Measurements from ENCODE around the gene SLC12A8. TPM values are rescaled to one million over a fixed set of nuclear protein-coding genes. Genes with fewer than 3 reads are reported as not detected.

SLC12A8 gene
- total and polyA plus RNA-seq, 2 of the 13 experiments (the other 11 are each of a cell fraction or from before 2014, with no cell fraction given): 0.44 to 0.71 TPM

DNA sequence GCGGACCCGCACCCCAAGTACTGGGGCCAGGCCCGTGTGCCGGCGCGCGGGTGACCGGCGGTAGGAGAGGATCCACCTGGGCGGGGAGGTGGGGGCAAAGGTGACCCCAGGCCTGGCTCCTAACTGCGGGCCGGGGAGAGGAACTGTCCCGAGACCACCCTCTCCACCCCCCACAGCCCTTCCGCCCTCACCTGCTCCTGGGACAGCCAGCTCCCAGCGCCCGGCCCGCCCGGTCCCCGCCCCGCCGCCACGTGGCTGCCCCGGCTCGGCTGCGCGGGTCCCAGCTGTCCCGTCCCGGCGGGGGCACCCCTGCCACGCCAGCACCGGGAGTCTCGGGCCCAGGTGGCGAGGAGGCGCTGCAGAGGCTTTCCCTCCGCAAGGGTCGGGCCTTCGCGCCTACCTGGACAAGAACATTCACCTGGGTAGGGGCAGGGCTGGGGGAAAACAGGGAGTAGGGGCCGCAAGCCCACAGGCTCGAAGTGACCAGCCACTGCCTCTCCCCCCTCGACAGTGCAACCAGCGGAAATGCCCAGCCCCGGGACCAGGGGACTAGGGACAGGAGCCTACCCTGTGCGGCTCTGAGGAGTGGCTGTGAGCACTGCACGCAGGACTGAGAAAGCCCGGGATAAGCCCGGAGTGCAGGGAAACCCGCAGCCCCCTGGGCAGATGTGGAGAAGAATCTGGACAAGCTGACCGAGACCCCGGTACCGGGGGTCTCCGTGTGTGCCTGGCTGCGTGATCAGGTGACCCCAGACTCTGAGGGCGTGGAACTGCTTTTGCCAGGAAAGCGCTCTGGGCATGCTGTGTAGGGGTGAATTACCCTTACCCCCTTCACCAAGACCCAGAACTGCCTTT lies at the start of gene SLC12A8 (continued):
- TF ChIP-seq ZBTB20 (CRISPR knock-in tag; IDR thresholded peaks at IDR 0.05; ENCODE audit: borderline replicate concordance, low read depth) (0 out of 2 replicates have a peak, but pooled peaks have one; percentile 31), GTF2F1 (IDR thresholded peaks at IDR 0.05; ENCODE audit: low read length) (no peak), ZNF205 (CRISPR knock-in tag; IDR thresholded peaks at IDR 0.05) (no peak)
- TF ChIP-seq, protein P1, sequence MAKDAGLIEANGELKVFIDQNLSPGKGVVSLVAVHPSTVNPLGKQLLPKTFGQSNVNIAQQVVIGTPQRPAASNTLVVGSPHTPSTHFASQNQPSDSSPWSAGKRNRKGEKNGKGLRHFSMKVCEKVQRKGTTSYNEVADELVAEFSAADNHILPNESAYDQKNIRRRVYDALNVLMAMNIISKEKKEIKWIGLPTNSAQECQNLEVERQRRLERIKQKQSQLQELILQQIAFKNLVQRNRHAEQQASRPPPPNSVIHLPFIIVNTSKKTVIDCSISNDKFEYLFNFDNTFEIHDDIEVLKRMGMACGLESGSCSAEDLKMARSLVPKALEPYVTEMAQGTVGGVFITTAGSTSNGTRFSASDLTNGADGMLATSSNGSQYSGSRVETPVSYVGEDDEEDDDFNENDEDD (CRISPR knock-in tag; IDR thresholded peaks at IDR 0.05; ENCODE audit: borderline replicate concordance): no peak
- TF ChIP-seq, protein P2, sequence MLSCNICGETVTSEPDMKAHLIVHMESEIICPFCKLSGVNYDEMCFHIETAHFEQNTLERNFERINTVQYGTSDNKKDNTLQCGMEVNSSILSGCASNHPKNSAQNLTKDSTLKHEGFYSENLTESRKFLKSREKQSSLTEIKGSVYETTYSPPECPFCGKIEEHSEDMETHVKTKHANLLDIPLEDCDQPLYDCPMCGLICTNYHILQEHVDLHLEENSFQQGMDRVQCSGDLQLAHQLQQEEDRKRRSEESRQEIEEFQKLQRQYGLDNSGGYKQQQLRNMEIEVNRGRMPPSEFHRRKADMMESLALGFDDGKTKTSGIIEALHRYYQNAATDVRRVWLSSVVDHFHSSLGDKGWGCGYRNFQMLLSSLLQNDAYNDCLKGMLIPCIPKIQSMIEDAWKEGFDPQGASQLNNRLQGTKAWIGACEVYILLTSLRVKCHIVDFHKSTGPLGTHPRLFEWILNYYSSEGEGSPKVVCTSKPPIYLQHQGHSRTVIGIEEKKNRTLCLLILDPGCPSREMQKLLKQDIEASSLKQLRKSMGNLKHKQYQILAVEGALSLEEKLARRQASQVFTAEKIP (CRISPR knock-in tag; IDR thresholded peaks at IDR 0.05; ENCODE audit: borderline replicate concordance): no peak

DNA sequence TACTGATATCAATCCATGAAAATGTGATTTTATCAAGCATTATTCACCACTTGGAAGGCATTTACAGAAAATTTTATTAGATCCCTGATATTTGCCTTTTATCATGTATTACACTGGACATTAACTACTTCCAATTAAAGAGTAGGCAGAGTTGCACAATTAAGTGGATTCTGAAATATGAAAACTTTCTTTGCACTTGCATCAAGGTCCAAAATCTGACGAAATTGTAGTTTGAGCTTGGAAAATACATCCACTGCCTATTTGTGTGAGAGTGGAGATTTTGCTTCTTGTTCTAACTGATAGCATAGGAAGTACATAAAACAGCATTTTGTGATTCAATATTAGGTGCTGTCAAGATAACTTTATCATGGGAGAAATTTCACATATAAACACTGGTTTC lies 49.6 kb upstream of the SLC12A8 start:
- Histone ChIP-seq H3K4me3 (replicated peaks in 1 of 3; ENCODE audit: insufficient read depth in 1 of 3, low read depth in 2 of 3, low read length in 3 of 3) (no peak overlapping the region), H3K27me3 (ENCODE audit: control insufficient read depth in 1 of 2, insufficient read depth in 2 of 2, low read length in 2 of 2) (no peaks in the 10 kb centered on the region), H3K4me1 (ENCODE audit: insufficient read depth, low read length) (peaks cover 10% of the 10 kb centered on the region), H3K9ac (ENCODE audit: insufficient read depth, low read depth, low read length) (no peak overlapping the region), H3K79me2 (ENCODE audit: insufficient read depth, low read length) (no peaks in the 10 kb centered on the region), H4K20me1 (ENCODE audit: insufficient read depth, low read length) (no peaks in the 10 kb centered on the region), H3K9me3 (ENCODE audit: low read length) (no peaks in the 10 kb centered on the region), H3K27ac (ENCODE audit: extremely low read length, insufficient read depth, low read length) (no peak overlapping the region), H3K4me2 (ENCODE audit: low read depth, low read length) (no peak overlapping the region), H3K36me3 (replicated peaks in 1 of 2; ENCODE audit: control insufficient read depth in 1 of 2, insufficient read depth in 2 of 2, low read length in 2 of 2) (peaks cover 2 to 9% of the 10 kb centered on the region in 2 experiments; a peak in 1 of 5 replicates), H2AFZ (ENCODE audit: low read length) (no peak overlapping the region)
- CTCF ChIA-PET (ENCODE audit: low intra/inter-chr PET ratio, low total read pairs): no interaction called here
- FAIRE-seq: no peak
- WGBS (ENCODE audit: low lambda C conversion rate): 91% methylated on average over 1 of the region's 1 CpG
- no peak for ATAC-seq
- POLR2A ChIA-PET: no interaction called here
- no peak for DNase-seq (ENCODE audit: low spot score)
- TF ChIP-seq, protein P3, sequence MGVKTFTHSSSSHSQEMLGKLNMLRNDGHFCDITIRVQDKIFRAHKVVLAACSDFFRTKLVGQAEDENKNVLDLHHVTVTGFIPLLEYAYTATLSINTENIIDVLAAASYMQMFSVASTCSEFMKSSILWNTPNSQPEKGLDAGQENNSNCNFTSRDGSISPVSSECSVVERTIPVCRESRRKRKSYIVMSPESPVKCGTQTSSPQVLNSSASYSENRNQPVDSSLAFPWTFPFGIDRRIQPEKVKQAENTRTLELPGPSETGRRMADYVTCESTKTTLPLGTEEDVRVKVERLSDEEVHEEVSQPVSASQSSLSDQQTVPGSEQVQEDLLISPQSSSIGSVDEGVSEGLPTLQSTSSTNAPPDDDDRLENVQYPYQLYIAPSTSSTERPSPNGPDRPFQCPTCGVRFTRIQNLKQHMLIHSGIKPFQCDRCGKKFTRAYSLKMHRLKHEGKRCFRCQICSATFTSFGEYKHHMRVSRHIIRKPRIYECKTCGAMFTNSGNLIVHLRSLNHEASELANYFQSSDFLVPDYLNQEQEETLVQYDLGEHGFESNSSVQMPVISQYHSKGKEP (CRISPR knock-in tag; IDR thresholded peaks at IDR 0.05): no peak
- TF ChIP-seq ARHGAP35 (CRISPR knock-in tag; IDR thresholded peaks at IDR 0.05; ENCODE audit: borderline replicate concordance) (no peak), ZNF841 (CRISPR knock-in tag; IDR thresholded peaks at IDR 0.05; ENCODE audit: borderline replicate concordance) (no peak)
- in situ Hi-C loops (cut with HindIII; ENCODE audit: extremely low pct_ligation_motif_present, low pct_unique_long_range_greater_than_20kb) (no loop called here), intact Hi-C loops (cut with micrococcal nuclease; ENCODE audit: unreplicated experiment) (no loop called here)
- no TSS peak for BruUV-seq (replicated peaks)

Data from HepG2 (cell line).